NCI-H2029 treated with DMSO at 0.1 percent for 48 hours (cell line): Measurements from ENCODE around the gene CEP85.

Experiments used
- DNase-seq: peaks from one replicate; lab custom pipeline; 2025; lab: John Stamatoyannopoulos, UW

Gene CEP85

GRCh38 chr1:26233903-26234643, at the start of gene CEP85:
Gene CEP85, plus strand, starts transcription at chr1:26234200. Its CDS starts 5,584 bp downstream, at chr1:26239784.
- peak; percentile 84 for DNase-seq

DNA sequence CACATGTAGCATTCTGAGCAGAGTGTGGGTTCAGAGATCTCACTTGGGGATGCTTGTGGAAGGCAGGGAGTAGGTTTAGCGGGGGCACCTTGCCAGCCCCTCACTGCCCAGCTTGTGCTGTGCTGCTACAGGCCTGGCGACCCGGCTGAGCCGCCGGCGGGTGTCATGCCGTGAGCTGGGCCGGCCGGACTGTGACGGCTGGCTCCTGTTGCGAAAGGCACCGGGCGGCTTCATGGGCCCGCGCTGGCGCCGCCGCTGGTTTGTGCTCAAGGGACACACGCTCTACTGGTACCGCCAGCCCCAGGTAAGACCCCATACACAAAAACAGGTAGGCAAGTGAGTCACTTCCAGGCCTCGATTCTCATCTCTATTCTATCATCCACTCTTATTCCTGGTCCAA, 49.1 kb upstream of the CEP85 start:
- DNase-seq = no peak

GRCh38 chr1:26187882-26188281, 46.1 kb upstream of the CEP85 start:
- no peak for DNase-seq

- no peak for DNase-seq
Measured at GRCh38 chr1:26188477-26188876, 45.5 kb upstream of the CEP85 start.

DNA sequence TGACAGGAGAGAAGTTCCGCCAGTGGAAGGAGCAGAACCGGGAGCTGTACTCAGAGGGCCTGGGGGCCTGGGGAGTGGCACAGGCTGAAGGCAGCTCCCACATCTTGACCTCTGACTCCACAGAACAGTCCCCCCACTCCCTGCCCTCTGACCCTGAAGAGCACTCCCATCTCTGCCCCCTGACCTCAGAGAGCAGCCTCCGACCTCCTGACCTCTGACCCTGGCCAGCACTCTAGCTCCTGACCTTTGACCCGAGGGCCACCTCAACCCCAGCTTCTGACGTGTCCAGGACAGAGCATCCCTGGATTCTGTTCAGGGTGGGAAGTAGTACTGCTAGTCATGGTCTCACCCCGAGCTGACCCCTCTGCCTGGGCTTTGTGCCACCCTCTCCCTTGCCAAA, 44.7 kb upstream of the CEP85 start:
- DNase-seq = no peak

GRCh38 chr1:26189751-26190275, 44.2 kb upstream of the CEP85 start:
- DNase-seq = no peak

GRCh38 chr1:26190373-26190987, 43.5 kb upstream of the CEP85 start, which contains the start of gene CATSPER4:
Gene CATSPER4, plus strand, starts transcription at chr1:26190602. Its CDS starts 26 bp downstream, at chr1:26190628.
- no peak for DNase-seq

GRCh38 chr1:26191739-26192138, 42.3 kb upstream of the CEP85 start:
- DNase-seq = no peak

GRCh38 chr1:26195805-26196204, 38.2 kb upstream of the CEP85 start:
- DNase-seq = no peak

DNA sequence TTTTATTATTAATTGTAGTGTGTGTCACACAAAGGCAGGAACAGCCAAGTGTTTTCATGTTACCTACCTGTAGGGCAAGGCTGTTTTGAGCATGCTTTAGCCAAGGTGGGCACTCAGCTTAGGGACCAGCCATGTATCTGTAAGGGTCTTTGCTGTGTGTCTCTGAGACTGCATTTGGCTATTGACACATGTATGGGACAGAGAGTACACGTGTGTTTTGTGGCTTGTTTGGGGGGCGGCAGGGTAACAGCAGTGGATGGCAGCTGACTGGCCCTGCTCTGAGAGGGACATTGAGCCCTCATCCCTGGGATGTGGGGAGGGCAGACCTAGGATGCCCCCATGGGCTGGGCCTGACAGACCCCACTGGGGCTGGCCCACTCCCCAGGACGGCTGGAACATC, 36.7 kb upstream of the CEP85 start:
- no peak for DNase-seq

DNA sequence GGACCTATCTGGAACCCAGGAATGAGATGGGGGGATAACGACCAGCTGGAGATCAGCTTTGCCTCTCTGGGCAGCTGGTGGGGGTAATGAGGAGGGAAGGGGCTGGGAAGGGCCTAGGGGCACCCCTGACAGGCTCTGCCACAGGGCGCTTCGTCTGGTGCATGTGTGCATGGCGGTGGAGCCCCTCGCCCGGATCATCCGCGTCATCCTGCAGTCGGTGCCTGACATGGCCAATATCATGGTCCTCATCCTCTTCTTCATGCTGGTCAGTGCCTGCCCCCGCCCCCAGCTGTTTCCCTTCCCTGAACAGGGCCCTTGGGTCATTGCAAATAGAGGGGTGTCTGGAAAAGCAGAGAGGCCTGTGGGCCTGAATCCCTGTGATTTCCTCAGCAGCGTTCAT, 36.2 kb upstream of the CEP85 start:
- no peak for DNase-seq

DNA sequence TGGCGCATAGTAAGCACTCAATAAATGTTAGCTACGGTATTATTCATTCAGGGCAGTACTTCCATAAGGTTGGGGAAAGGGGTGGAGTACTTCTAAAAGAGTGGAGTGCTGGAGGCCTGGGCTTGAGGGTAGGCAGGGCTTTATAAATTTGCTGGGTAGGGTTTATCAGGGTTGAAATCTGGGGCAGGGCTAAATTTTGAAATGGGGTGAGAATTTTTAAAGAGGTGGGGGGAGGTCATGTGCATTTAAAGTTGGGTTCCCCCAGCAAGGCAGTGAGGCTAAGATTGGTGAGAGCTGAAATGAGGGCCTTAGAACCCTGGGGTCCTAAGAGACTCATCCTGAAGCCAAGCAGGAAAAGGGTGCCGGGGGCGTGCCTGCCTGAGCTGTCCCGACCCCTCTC, 33.6 kb upstream of the CEP85 start:
- DNase-seq = no peak

DNA sequence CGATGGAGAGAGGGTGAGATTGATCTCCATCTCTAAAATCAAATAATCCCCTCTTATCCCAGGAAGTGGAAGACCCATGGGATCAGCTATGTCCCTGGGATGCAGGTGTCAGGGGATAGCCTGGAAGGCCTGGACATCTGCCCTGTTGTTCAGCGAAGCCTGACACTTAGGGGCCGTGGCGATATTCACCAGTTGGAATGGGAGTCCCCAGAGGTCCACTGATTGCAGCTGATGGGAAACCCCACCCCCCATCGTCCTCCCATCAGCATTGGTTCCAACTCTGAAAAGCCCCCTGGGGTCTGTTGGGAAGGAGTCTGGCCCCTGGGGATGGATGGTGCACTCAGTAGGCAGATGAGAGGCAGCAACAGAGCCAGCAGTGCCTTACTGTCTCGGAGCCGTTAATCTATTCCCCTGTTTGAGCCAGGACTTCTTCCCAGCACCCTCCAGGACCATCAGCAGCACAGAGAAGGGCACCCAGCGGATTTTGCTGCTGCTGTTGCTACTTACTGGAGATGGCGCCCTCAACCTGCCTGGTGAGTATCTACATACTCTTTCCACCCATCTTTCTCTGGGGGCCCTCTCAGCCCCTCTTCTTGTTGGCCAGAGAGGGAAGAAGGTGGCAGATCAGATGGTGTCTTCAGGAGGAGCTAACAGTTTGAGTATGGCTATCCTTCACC, 30.2 kb upstream of the CEP85 start:
- DNase-seq = no peak

- no peak for DNase-seq
Measured at GRCh38 chr1:26210147-26210870, 23.7 kb upstream of the CEP85 start.

DNA sequence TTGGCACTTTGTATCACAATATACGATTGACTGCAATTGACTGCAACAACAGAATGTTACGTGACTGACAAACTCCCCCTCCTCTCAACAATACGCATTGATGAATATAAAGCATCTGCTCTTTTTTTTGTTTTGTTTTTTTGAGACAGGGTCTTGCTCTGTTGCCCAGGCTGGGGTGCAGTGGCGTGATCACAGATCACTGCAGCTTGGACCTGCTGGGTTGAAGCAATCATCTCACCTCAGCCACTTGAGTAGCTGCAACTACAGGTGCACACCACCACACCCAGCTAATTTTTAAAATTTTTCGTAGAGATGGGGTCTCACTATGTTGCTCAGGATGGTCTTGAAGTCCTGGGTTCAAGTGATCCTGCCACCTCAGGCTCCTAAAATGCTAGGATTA, 21.3 kb upstream of the CEP85 start:
- no peak for DNase-seq

- DNase-seq = no peak
Measured at GRCh38 chr1:26213335-26213905, 20.6 kb upstream of the CEP85 start.

DNA sequence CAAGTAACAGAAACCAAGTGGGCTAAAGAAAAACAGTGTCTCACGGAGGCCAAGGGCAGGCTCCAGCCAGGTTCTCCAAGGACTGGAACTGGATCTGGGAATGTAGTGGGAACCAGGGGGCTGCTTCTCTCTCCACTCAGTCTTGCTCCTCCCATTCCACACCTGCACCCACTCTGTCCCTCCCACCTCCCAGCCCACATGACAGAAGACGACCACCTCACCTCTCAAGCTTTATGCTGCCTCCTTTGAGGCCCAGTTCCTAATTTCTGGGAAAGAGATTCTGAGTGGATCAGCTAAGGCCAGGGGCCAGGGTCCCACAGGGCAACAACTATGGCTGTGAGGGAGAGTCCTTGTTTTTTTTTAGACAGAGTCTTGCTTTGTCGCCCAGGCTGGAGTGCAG, 18.8 kb upstream of the CEP85 start:
- no peak for DNase-seq

DNA sequence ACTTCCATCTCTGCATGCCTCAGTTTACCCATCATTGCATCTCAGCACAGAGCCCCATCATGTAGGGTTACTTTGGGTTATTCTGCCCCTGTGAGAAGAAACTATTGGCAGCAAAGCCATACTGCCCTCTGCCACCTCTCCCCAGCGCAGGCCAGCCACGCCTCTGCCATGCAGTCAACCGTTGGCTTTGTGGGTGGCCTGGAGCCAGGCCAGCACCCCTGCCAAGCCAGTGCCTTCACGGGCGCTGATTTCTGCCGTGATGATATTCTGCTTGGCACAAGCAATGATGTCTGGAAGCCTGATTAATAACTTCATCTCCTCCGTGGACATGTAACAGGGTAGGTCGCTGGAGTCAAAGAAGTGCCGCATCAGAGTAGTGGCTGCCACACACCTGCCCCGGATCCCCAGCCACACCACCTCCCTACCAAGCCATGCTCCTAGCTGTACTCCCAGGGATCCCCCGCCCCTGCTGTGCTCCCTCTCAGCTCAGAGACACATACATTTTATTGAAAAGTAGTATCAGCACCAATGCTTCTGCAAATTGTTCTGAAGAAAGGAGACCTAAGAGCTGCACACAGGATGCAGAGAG, 15.0 kb upstream of the CEP85 start:
- no peak for DNase-seq

DNA sequence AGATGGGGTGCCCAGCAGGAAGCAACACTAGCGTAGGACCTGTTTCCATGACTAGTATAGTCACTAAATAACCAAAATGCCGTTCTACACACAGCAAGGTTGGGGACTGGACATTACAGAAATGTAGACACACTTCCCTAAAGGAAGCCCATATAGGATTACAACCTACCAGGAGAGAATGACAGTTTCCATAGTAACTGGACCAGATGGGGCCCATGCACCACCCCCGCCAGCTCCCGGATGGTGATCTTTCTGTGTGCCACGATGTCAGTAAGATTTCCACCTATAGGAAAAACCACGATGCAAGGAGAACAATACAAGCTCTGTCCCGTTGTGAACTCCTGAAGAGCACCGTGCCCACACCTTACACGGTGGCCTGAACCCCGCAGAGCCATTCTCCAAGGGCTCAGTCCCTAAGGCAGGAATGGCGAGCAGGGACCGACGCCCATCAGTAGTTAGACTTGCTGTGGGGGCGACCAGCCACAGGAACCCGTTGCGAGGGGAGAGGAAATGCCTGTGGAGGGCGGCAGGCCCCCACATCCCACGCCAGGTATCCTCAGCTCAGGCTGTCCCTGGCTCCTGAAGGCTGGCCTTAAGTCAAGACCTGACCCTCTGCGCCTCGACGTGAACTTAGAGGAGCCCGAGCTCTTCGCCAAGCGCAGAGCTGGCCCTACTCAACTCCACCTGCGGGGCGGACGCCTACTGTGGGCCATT, 13.6 kb upstream of the CEP85 start:
- no peak for DNase-seq

DNA sequence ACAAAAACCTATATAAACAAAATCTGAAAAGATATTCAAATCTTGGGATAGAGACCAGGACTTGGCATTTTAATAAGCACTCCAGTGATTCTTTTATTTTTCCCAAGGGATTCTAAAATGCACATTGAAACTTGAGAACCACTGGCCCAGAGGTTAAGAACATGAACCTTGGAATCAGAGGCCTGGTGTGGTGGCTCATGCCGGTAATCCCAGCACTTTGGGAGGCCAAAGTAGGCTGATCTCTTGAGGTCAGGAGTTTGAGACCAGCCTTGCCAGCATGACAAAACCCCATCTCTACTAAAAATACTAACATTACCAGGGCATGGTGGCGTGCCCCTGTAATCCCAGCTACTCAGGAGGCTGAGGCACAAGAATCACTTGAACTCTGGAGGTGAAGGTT, 12.9 kb upstream of the CEP85 start:
- no peak for DNase-seq

GRCh38 chr1:26224606-26225005, 9.4 kb upstream of the CEP85 start:
- DNase-seq = no peak
